ENCODE results near the gene DDAH2.
A peak's percentile ranks its signal among the peaks of the same experiment; 100 is the strongest.

DDAH2 gene, protein sequence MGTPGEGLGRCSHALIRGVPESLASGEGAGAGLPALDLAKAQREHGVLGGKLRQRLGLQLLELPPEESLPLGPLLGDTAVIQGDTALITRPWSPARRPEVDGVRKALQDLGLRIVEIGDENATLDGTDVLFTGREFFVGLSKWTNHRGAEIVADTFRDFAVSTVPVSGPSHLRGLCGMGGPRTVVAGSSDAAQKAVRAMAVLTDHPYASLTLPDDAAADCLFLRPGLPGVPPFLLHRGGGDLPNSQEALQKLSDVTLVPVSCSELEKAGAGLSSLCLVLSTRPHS

DNA sequence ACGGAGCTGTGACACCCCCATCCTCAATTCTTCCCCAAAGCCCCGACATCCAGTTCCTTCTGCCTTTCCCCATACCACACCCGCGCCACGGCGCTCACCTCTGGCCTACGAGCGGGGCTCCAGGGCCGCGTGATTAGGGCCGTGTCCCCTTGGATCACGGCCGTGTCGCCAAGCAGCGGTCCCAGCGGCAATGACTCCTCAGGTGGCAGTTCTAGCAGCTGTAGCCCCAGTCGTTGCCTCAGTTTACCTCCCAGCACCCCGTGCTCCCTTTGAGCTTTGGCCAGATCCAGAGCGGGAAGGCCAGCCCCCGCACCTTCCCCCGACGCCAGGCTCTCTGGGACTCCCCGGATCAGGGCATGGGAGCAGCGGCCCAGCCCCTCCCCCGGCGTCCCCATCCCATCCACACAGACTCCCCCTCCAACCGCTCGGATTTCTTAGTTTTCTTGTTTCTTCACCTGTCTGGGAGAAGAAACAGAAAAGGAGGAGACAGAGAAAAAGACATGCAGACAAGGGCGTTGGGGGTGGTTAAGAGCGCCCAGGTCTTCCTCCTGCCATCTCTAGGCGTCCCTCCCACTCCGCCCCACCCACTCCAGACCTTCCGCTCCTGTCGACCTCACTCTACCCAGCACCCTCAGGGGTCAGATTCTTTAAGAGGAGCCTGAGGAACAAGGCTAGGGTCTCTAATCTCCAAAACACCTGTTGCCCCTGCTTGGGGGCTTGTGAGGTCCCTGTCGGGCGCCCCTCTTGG lies at the start of gene DDAH2:
TSS of gene DDAH2 (minus strand) at position 533 of the 748 bp plus-strand sequence. CDS start at position 395, 138 bp downstream.
- DNase-seq, result no peak

DNA sequence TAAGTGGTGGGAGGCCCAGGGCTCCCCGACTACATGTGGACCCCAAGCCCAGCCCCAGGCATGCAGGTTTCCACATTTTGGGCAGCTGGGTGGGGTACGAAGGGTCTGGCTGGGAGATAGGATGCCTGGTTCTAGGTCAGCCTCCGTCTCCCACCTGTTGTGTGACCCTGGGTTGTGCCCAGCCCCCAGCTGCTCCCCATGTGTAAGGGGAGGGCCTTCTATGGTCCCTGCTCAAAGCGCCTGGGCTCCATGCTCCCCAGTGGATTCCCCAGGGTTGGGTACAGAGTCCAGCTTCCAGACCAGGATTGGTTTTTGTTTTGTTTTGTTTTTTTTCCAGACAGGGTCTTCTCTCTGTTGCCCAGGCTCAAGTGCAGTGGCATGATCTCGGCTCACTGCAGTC lies 49.1 kb upstream of the DDAH2 start:
- no peak for DNase-seq

DNA sequence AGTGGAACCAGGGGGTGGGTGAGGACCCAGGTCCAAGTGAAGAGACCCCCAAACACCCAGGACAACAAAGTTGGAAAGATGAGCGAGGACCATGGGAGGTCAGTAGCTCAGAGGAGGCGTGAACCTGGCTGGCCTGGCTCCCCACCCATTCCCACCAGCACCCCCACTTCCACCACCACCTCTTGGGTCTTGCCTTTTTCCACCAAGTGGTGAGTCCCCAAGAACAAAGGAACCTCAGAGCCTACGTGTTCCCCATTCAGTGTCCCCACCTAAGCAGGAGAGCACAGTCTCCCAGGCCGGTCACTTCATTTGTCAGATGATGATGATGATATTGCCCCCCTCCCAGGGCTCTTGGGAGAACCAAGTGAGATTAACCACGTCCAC lies 48.6 kb upstream of the DDAH2 start:
- no peak for DNase-seq

DNA sequence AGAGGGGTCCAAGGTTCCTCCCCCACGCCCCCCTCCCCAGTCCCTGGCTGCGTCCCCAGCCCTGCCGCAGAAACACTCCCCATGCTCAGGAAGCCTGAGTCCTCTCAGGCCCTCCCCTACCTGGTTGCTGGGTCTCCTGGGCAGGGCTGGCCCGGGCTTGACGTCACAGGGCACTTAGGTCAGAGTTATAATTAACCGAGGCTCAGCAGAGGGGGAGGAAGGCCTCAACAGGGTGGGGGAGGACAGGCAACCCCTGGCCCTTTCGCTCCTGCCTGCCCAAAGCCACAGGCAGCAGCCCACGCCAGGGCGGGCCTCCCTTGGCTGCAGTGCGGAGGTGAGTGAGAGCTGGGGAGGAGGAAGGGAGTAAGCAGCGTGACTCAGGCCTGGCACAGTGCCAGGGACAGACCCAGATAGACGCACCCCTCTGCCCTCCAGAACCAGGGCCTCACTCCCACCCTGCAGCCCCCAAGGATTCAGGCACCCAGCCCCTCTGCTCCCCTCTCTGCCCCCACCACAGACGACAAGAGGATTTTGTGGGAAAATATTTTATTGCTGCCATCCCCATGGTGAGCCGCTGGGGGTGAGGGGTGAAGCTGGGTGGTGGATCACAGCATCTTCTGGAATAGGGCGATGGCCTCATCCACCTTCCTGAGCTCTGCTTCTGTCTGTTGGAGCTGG lies 48.0 kb upstream of the DDAH2 start, which contains the start of gene VWA7:
TSS of gene VWA7 (minus strand) at position 340 of the 678 bp plus-strand sequence. CDS start 549 bp downstream, outside the sequence.
- peak; percentile 79 to 84 for DNase-seq

DNA sequence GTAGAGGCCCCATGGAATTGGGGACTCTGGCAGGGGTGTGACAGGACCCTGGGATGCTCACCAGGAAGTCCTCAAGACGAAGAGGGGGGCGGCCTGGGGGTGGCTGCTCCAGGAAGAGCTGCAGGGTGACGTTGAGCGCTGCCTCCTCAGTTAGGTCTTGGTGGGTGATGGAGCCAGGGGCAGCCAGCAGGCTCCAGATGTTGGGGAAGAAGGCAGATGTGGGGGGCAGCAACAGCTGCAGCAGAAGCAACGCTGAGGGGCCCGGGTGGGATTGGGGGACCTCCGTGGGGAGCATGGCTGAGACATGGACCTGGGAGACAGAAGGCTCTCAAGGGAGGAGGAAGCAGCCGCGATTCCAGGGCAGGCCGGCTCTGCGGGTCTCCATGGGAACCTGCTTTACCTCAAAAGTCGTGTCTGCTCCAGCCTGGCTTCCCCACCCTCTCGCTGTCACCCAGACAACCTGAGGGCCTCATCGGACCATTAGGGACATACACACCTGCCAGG lies 47.4 kb upstream of the DDAH2 start:
- no peak for DNase-seq

DNA sequence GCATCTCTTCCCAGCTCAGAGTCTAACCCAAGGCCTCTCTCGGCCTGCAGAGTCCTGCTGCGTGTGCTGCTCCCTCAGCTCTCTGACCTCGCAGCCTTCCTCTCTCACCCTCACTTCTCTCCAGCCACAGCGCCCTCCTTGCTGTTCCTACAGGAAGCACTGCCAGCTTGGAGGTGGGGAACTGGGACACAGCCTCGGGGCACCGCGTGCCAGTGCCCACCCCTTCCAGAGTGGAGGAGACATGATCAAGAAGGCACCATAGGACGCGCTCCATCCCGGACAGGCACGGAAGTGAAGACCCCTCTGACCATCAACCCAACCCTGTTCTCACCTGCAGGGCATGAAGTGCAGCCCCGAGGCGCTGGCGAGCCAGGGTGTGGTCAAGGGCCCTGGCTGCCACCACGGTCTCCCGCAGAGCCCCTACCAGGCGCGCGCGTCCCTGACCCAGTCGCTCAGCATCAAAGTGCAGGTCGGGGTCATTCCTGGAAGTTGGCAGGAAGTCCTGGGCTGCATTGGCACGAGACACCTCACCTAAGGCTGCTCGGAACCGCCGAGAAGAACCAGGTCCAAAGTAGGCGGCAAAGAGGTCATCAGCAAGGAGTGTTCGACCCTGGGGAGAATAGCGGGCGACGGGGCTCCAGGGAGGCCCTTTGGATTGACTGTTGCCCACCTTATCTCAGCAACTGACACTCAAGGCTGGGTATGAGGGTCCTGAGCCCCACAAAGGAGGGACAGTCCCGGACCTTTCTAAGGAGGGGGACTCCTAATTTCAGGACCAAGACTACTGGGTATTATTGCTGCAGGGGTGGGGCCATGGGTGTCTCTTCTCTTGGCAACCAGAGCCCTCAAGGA lies 46.8 kb upstream of the DDAH2 start:
- no peak for DNase-seq

DNA sequence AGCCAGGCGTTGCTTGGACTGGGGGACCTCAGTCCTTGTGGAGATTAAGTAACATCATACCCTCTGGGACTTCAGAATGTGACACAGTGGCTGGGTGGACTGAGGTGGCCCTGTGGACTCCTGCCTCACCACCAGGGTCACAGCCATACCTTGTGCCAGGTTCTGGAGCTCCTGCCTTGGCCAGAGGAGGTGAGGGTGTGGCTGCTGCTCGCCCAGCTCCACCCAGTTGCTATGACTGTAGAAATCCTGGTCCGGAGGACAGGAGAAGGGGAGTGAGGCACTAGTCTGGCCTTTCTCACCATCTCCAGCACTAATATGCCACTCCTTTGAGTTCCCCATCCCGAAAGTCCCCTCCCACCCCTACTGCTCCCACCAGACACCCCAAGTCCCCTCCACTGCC lies 46.1 kb upstream of the DDAH2 start:
- no peak for DNase-seq

DNA sequence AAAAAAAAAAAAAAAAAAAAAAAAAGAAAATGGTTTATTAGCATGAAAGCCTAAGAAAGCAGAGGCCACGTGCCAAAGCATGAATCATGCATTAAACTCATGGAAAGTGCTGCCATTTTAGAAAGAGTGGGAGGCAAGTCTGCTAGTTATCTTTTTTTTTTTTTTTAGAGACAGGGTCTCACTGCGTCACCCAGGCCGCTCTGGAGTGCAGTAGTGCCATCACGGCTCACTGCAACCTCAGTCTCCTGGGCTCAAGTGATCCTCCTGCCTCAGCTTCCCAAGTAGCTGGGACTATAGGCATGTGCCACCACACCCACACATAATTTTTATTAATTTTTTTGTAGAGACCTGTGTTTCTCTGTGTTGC lies 42.9 kb upstream of the DDAH2 start:
- peak in 1 of 2 donors; percentile 18 for DNase-seq

DNA sequence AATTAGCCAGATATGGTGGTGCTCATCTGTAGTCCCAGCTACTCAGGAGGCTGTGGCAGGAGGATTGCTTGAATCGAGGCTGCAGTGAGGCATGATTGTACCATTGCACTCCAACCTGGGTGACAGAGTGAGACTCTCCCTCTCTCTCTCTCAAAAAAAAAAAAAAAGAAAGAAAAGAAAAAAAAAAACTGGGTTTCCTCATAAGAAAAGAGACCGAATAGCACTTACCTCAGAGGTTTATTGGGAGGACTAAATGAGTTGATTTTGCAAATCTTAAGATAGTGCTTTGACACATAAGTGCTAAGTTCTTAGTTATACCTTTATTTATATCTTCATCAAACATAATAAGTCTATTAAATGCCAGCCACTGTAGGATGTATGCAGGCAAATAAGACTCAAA lies 41.8 kb upstream of the DDAH2 start:
- DNase-seq, result no peak

DNA sequence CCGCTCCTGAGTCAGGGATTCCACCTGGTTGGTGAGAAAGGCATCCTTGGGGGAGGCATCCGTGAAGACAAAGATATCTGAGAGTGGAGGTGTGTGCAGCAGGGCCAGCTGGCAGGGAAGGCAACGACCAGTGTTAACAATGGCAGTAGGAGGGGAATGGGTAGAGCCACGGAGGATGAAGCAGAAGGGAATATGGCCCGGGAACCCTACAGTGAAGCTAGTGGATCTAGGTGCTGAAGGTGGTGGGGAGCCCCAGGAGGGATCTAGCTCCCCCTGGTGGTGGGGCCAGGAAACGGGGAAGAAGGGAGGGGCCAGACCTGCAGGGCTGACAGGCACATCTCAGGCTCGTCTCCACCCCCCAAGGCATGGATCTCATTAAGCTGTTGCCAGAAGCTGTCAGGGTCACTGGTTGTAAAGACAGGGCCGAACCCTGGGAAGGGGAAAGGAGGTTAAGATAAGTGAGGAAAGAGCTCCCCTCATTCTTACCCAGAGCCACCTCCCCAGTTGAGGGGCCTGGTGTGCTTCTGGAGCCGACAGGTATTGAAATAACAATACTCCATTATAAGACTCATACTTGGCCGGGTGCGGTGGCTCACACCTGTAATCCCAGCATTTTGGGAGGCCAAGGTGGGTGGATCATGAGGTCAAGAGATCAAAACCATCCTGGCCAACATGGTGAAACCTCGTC lies 40.7 kb upstream of the DDAH2 start:
- peak; percentile 84 for DNase-seq

DNA sequence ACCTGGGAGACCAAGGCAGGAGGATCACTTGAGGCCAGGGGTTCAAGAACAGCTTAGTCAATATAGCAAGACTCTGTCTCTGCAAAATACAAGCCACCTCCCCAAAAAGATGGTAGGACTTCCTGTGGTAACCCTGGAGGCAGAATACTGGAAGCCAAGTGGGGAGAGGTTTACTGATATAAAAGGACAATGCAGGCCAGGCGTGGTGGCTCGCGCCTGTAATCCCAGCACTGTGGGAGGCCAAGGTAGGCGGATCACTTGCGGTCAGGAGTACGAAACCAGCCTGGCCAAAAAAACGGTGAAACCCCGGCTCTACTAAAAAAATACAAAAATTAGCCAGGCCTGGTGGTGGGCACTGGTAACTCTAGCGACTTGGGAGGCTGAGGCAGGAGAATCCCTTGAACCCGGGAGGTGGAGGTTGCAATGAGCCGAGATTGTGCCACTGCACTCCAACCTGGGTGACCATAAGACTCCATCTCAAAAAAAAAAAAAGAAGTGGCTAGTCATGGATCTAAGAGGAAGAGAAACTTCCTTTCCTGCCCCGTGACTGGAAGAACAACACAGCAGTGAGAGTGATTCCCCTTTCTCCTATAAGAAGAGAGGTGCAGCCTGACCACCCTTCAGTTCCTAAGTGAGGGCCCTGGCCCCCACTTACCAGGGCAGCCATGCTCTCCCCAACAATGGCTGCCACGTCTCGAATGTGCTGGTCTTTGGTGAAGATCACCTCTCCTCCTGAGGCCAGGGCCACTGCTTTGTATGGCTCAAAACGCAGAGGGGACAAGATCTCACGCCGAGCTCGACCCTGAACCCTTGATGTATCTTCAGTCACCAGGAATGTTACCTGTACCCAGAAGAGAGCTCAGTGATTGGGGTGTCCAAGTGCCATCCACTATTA lies 39.5 kb upstream of the DDAH2 start:
- no peak for DNase-seq

DNA sequence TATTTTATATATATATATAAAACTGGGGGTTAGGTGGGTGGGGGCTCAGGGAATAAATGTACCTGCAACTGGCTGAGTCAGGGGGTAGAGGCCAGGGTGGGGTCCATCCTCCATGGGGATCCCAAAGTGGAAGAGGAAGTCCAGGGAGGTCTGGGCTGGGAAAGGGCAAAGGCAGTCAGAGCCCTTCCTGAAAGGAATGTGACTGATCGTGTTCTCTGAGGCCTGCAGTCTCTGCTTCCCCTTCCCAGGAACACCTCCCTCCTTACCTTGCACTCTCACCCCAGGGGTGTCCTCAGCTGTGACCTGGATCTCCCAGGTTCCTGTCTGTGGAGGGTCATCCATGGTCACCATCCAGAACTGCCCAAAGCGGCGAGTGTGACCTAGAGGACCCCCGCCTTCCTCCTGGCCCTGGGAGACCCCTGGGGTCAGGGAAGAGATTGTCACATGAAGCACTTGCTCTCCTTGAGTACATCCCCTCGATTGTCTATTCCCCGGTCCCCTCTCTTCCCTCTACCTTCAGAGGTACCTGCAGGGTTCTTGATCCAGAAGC lies 38.1 kb upstream of the DDAH2 start:
- DNase-seq, result no peak

DNA sequence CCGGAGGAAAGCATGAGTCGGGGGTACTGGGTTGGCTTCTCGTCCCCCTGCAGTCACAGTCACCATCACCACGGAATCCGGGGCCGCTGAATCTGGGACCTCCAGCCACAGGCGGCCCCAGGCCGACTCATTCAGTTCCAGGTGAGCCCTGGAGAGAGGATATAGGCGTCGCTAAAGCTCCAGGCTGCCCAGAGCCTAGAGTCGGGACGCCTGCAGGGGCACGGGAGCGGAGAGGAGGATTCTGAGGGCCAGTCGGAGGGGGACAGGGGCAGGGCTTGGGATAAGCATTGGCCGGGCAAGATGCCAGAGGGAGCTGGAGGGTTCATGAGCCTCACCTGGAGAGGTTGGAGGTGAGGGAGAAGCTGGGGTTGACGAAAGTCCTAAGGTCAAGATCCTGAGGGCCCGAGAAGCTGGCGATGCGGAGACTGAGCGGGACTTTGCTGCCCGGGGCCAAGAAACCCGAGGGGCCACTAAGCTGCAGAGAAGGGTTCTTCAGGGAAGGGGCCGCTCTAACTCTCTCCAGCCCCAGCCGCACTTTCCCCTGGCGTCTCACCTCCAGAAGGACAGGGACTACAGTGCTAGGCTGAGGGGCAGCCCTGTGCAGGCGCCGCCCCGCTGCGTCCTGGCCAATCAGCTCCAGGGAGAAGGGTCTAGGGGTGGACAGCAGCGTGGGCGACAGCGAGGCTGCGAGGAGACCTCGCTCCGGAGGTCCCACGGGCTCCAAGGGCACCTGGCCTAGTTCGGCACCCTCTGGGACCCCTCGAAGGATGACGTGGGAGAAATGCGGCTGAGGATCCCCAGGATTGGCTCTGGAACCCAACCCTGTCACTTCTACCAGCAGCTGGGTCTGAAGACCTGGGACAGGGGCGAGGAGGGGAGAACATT lies 37.1 kb upstream of the DDAH2 start:
- no peak for DNase-seq

DNA sequence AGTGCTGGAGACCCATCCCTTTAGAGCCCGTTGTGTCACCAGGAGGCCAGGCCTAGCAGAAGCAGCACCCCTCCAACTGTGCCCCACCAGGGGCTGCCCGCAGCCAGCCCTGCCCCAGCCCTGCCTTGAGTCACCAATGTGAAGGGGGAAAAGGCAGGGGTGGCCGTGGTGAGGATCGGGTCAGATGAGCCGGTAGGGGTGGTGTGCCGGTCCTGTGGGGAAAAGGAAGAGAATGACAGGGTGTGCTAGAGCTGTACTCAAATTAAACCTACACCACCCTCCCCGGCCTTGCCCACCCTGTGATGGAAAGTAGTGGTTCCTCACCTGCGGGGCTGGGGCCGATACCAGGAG lies 36.4 kb upstream of the DDAH2 start:
- no peak for DNase-seq

DNA sequence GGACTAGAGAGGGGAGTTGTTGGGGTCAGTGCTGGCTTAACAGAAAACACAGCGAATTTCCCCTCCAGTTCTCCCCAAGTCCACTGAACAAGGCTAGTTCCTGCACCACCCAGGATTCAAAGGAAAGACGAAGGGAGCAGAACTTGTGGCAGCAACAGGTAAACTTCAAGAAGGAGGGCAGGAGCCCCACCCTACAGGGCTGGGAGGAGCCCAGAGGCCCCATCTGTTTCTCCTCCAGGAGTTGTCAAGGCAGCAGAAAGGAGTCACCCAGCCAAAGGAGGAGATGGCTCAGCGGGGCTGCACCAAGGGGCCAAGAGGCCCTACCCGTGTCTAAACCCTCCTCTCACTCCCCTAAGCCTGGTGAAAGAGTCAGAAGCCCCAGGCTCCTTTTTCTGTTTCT lies 35.1 kb upstream of the DDAH2 start:
- no peak for DNase-seq

DNA sequence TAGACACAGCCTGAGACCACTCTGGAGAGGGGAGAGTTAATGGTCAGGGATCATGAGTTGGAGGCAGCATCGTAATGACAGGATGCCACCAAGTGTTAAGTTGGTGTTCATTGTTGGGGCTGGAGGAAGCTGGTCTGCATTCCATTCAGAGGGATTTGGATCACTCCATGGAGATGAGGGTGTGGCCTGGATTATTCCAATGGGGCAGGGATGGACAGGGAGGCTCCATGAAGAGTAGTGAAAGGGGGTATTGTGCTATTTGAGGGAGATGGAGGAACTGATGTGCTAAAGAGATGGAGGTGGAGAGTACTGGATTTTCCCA lies 34.5 kb upstream of the DDAH2 start:
- DNase-seq, result no peak

DNA sequence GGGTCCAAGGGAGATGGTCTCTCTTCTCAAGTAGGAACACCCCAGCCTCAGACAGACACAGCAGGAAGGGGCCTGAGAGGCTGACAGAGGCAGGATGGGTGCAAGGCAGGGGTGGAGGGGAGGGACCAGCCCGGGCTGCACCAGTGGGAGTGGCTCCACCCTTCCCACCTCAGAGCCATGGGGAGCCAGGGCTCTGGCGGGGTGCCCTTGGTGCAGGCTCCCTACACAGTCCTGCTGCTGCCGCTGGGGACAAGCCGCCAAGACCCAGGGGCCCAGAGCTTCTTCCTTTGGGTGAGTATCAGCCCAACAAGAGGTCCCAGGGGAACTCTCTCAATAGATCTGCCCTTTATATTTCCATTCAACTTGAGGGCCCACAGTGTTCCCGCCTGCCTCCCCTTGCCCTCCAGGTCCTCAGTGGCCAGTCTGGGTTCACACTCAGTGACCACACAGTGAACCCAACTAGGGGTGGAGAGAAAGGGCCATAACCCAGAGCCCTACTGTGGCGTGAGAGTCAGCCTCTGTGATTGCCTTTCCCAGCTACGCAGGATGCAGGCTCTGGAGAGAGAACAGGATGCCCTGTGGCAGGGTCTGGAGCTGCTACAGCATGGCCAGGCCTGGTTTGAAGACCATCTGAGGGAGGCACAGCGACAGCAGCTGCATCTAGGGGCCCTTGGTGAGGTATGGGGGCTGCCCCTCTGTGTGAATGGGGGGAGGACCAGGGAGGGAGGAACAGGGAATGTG lies 33.9 kb upstream of the DDAH2 start:
- no peak for DNase-seq

DNA sequence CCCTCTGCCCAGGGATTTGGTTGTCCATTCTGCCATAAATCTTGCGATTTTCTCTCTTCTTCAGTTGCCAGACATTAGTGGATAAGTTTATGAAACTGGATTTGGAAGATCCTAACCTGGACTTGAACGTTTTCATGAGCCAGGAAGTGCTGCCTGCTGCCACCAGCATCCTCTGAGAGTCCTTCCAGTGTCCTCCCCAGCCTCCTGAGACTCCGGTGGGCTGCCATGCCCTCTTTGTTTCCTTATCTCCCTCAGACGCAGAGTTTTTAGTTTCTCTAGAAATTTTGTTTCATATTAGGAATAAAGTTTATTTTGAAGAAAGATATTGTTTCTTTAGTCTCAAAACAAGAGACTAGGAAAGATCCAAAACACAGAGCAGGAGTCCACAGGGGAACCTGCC lies 33.3 kb upstream of the DDAH2 start, which contains the start of gene SAPCD1:
TSS of gene SAPCD1 (plus strand) at position 301 of the 400 bp plus-strand sequence. CDS start 399 bp downstream, outside the sequence.
- no peak for DNase-seq

DNA sequence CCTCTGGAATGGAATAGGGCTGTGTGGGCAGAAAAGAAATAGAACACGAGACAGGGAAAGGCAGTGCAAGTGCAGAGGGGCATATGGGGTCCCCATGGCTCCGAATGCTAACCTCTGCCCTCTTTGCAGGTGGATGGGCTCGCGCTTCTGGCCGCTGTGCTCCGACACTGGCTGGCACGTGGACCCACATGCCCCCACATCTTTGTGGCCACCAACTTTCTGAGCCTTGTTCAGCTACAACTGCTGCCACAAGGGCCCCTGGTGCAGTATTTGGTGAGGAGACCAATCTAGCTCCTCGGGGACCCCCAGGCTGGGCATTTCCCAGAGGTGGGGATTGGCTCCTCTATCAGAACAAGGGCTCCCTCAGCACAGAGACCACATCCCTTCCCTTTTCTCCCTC lies 32.2 kb upstream of the DDAH2 start:
- DNase-seq, result no peak
